GM21576 (cell line): ENCODE results near the gene TPGS1.
A peak's percentile ranks its signal among the peaks of the same experiment; 100 is the strongest.

Experiments
- ATAC-seq: cut with Tn5 transposase; IDR thresholded peaks from one replicate; pipeline ENCODE4 v1.9.1; 2021; ENCODE audit warnings: mild to moderate bottlenecking, moderate library complexity; ENCODE audit not compliant: unreplicated experiment

TPGS1 gene, protein sequence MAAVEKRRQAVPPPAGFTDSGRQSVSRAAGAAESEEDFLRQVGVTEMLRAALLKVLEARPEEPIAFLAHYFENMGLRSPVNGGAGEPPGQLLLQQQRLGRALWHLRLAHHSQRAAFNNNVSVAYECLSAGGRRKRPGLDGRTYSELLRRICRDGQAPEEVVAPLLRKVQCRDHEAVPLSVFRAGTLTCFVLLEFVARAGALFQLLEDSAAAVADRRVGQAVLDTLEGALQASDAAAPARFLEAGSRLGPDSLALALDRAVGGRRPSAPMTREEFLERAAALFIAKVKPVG

DNA sequence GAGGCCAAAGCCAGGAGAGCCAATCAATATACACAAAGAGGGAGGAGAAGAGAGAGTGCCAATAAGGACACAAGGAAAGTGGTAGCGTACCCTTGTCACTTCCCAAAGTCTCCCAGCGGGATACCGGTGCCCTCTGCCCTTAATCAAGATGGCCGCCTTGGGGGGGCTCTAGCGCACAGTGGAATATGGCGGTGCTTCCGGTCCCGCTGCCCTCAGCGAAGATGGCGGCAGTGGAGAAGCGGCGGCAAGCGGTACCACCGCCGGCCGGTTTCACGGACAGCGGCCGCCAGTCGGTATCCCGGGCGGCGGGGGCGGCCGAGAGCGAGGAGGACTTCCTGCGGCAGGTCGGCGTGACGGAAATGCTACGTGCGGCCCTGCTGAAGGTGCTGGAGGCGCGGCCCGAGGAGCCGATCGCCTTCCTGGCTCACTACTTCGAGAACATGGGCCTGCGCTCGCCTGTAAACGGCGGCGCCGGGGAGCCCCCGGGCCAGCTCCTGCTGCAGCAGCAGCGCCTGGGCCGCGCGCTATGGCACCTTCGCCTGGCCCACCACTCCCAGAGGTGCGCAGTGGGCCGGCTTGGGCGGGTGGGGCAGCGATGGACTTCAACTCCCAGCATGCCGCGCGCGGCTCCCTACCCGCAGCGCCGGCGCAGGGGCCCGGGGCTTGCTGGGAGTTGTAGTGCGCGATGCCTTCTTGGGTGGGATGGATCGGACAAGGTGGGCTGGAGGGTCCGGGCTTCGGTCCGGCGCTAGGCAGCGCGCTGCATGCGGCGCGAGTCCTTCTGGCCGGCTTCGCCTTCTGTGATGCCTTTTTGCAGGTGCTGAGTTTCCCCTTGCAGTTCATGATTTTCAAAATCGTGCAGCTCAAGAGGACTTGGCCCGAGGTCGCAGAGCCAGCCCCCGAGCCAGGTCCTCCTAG lies at the start of gene TPGS1:
Gene TPGS1 (plus strand): TSS at position 212 of the 918 bp plus-strand sequence. CDS start 10 bp downstream, at position 222.
- ATAC-seq, result peak; percentile 55

DNA sequence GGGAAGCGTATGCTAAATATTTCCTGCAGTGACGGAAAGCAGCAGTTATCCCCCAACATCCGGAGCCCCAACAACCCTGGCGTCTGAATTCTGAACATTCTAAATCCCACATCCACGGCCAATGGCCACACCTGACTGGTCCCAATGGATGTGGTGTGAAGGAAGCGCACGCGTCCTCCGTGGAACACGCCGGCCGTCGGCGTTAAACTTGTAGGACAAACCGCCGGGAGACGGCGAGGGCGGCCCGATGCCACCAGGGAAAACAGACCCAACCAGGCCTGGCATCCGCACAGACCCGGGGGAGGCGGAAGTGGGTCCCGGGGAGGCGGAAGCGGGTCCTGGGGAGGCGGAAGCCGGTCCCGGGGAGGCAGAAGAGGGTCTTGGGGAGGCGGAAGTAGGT lies 49.7 kb upstream of the TPGS1 start:
- ATAC-seq, result no peak

DNA sequence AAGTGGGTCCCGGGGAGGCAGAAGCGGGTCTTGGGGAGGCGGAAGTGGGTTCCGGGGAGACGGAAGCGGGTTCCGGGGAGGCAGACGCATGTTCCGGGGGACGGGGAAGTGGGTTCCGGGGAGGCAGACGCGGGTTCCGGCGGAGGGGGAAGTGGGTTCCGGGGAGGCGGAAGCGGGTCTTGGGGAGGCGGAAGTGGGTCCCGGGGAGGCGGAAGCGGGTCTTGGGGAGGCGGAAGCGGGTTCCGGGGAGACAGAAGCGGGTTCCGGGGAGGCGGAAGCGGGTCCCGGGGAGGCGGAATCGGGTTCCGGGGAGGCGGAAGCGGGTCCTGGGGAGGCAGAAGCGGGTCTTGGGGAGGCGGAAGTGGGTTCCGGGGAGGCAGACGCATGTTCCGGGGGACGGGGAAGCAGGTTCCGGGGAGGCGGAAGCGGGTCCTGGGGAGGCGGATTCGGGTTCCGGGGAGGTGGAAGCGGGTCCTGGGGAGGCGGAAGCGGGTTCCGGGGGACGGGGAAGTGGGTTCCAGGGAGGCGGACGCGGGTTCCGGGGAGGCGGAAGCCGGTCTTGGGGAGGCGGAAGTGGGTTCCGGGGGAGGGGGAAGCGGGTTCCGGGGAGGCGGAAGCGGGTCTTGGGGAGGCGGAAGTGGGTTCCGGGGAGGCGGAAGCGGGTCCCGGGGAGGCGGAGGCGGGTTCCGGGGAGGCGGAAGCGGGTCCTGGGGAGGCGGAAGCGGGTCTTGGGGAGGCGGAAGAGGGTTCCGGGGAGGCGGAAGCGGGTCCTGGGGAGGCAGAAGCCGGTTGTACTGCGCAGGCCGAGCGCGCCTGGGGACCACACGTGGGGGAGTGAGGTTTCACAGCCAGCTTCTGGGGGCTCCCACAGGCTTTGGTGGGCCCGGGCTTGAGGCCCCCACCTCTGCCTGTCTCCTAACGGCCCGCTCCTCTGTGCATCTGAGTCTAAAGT lies 48.9 kb upstream of the TPGS1 start:
- ATAC-seq, result no peak

DNA sequence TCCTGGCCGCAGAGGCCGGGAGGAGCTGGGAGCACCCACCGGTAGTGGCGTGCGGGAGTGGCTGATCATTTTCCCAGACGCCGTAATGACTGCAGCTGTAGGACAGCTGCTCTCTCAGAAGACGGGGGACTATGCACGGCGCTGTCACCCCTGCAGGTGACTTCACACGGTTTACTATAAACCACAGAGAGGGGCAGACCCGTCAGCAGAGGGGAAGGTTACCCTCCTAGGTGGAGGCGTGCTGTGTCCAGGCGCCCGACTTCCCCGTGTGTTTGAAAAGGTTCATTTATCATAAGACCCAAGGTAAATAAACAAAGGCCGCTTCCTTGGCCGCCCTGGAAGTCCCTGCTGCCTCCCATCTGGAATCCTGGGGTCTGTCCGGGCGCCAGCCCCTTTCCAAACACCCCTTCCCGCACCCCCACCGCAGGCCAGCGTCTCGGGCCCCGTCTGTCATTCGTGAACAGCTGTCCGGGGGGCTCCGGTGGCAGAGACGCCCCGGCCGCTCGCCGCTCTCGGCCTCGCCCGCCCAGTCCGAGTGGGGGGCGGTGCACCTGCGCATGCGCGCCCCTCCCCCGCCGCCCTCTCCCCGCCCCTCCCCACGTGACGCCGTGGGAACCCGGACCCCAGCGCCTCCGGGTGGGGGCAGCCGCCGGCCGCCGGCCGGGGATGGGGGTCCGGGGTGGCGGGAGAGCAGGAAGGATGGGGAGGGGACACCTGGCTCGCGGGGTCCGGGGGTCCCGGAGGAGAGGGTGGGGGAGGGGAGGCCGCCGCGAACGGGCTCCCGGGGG lies 47.4 kb upstream of the TPGS1 start:
- no peak for ATAC-seq

DNA sequence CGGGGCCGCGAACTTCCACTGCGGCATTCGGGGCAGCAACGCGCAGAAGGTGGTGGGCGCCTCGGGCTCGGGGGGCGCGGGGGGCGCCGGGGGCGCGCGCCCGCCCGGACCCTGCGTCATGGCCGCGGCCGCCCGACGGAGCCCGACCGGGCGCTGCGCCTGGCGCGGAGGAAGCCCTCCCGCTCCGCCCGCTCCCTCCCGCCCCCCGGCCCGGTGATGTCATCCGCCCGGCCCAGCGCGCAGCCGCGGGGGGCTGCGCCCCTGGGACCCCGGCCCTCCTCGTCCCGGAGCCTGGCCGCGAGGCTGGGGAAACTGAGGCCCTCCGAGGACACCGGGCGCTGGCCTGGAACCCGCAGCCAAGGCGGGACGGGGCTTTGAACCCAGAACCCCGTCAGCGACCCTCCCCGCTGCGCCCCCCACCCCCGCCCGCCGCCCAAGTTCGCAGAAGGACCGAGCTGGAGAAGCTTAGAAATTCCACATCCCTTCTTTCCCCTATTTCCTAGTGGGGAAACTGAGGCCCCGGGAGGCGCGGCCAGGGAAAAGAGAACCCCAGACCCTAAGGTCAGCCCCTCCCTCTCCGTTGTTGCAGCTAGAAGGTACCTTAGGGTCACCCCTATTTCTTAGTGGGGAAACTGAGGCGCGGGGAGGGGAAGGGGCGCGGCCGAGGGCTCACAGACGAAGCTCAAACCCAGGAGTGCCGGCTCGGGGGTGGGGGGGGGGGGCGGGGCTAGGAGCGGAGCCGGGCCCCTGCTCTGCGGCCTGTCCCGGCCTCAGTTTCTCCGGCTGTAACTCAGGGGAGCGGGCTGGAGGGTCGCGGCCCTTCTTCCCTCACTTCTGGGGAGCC lies 46.2 kb upstream of the TPGS1 start, which contains the start of gene SHC2:
Gene SHC2 (minus strand): TSS at position 157 of the 844 bp plus-strand sequence. CDS start 37 bp downstream, at position 120.
- ATAC-seq, result no peak

DNA sequence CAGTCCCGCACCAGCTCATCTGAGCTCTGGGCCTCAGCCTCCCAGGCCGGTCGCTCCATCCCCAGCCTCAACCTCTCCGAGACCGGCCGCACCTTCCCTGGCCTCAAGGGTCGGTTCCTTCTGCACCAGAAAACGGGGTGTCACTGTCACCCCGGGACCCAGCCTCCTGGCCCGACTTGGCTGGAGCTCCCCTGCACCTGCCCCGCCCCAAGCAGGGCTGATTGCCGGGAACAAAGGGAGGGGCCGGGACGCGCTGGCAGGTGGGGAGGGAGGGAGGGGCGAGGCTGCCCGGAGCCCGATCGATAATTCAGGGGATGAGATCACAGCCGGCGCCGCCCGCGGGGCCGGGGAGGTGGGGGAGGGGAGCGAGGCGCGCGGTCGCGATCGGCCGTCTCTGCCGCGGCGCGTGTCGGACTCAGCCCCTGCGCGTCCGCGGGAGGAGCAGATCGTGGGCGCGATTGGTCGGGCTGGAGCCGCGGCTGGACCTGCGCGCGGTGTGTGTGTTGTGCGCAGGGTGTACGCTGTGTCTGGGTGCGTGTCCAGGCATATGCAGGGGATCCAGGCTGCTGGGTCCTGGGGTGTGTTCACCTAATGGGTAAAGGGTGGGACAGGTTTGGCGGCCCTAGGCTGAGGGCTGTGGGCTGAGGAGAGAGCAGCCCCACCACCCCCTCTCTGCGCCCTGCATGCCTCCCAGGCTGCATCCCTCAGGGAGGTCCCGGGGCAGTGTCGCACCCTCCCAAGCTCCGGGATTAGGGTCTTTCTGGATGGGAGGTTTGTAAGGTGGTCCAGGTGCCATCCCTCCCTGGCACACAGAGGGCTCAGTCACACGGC lies 45.4 kb upstream of the TPGS1 start:
- ATAC-seq, result no peak

DNA sequence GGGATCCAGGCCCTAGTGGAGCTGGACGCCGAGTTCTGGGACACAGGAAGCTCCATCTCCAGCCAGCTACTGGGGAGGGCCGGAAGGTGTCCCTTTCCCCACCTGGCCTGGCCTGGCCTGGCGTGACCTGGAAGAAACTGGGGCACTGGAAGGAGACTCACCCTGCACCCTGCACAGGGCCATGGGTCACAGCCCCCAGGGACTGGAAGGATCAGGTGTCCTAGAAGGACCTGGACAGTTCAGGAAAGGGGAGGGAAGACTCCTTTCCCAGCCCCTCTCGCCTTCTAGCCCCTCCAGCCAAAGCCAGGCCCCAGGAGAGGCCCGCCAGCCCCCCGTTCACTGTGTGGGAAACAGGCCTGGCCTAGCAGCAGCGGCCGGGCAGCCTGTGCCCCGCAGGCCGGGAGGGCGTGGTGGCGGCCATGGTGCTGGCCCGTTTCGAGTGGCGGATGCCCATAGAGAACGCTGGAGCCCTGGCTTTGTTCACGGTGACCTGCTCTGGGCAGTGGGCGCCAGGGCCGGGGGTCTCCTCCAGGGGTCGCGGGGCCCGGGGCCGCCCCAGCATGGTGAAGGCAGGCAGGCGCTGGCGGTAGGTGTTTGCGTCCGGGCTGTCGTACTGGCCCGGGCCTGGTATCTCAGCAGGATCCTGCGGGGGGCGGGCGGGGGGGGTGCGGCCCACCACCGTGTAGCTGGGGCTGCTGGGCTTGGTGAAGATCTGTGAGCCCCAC lies 43.7 kb upstream of the TPGS1 start:
- no peak for ATAC-seq

DNA sequence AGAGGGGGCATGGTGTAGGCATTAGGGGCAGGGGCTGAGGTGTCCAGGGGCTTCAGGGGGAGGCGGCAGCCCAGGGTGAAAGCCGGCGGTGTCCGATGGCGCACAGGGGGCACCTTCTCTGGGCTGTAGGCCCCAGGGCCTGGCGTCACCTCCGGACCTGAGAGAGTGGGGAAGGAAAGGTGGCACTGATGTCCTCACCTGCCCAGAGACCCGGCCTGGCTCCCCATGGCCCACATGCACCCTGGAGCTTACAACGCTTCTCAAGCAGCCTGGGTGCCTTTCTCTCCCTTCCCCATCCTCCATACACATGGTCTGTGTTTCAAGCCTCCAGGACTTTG lies 43.1 kb upstream of the TPGS1 start:
- ATAC-seq, result no peak

DNA sequence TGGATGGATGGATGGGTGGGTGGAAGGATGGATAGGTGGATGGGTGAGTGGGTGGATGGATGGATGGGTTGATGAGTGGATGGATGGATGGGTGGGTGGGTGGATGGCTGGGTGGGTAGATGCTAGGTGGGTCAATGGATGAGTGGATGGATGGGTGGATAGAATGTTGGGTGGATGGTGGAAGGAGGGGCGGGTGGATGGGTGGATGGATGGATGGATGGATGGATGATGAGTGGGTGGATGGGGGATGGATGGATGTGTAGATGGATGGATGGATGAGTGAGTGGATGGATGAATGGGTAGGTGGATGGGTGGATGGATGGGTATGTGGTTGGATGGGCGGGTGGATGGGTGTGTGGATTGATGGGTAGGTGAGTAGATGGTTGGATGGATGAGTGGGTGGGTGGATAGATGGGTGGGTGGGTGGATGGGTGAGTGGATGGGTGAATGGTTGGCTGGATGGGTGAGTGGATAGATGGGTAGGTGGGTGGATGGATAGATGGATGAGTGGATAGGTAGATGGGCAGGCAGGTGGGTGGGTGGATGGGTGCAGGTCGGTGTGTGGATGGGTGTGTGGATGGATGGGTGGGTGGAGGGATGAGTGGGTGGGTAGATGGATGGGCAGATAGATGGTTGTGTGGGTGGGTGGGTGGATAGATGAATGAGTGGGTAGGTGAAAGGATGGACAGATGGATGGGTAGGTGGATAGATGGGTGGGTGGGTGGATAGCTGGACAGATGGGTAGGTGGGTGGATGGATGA lies 42.1 kb upstream of the TPGS1 start:
- no peak for ATAC-seq

DNA sequence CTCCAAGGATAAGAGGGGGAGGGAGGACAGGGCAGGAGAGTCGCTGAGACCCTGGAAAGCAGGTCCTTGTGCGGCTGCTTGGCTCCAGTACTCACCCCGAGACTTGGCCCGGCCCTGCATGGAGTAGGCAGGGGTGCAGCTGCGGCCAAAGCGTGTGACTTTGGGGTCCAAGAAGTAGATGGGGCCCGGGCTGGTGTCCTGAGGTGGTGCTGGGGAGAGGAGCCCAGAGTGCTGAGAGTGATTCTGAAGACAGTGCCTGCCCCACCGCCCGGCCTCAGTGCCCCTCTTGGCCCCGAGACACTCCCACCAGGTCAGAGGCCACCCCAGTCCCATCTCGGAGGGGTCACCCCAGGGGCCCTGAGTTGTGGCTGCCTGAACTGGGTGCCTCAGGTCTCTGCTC lies 39.7 kb upstream of the TPGS1 start:
- ATAC-seq, result no peak

DNA sequence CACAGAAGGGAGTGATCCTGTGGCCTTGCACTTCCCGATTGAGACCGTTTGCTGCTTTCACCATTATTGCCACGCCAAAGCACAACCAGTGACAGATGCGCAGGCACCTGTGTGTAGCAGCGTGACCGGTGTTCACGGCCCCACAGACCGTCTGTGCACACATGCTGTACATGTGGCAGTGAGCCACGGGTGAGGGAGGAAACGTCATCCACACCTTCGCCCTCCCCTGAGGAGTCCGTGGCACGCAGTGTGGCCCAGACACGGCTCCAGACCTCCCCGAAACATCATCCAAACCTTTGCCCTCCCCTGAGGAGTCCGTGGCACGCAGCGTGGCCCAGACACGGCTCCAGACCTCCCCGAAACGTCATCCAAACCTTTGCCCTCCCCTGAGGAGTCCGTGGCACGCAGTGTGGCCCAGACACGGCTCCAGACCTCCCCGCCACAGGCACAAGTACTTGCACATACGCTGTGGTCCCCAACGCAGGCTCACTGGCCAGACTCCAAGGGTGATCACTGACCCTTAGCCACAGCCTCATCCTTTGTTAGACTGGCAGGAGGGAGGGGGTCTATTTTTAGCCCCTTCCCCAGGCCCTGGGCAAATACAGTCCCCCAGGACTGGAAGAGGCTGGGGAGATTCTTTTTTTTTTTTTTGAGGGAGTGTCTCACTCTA lies 38.6 kb upstream of the TPGS1 start:
- ATAC-seq, result no peak

DNA sequence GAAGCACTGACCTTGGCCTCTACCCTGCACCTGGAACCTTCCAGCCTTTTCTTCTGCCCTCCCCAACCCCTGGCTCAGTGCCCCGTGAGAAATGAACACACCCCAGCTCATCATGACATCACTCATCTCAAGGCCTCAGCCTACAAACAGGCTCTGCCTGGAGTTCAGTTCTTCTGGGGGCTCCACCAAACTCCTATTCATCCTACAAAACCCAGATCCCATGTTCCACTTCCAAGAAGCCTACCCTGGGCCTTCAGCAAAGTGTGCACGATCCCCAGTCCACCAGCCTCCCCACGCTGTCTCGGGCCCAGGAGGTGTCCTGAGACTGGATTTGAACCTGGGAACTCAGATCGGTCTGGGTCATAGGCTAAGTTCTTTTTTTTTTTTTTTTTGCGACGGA lies 37.5 kb upstream of the TPGS1 start:
- ATAC-seq, result no peak

DNA sequence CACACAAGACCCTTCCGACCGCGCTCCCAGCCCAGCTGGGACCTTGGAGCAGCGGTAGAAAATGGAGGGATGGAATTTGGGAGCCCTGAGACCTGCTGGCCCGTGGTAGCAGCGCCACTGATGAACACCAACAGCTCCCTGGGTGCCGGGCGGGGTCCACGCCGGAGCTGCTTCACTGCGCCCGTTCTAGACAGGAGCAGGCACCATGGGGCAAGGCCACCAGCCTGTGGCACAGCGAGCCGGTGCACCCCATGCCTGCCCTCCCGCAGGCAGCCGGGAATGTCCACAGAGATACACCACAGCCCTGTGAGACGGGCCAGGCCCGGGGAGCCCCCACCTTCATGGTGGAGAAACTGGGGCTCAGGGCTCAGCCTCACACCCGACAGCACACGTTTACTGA lies 36.6 kb upstream of the TPGS1 start:
- ATAC-seq, result no peak

DNA sequence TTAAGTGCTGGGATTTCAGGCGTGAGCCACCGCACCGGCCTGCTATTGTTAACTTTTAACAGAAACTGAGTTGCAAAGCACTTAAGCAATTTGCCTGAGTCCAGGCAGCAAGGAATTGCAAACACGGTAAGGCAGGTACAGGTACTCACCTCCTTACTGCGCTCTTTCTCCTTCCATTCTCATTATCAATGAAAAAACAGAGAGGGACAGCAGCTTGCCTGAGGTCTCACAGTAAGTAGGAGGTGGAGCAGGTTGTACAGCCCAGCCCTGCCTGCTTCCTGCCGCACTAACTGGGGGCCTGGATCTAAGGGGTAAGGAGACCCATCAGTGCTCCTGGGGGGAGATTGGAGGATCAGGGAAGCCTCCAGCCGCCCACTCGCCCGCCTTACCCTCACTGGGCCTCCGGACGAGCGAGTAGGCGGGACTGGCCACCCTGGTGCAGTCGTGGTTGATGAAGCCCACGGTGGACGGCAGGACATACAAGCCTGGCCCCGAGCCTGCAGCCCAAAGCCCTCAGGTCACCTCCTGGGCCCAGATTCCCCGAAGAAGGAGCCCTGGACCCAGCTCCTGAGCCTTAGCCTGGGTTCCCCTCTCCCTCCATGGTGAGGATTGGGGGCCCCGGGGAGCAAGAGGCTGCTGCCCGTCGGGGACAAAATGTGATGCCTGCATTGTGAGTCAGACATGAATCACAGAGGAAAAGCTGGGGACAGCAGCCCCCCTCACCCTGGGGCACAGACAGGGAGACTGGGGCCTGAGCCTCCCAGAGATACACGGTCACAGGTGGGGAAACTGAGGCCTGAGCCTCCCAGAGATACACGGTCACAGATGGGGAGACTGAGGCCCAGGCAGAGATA lies 35.1 kb upstream of the TPGS1 start:
- ATAC-seq, result no peak
